ENCODE measurements around the gene PISD.
"Not testable (repeated sequence)": the region's sequence is repeated elsewhere in the genome, so short reads cannot be mapped to it uniquely, and the experiment has no call there.

The PISD gene

GRCh38 chr22:31661851-31662667 lies at the start of gene PISD:
Gene PISD, minus strand, starts transcription at chr22:31662215. Its CDS starts 7 bp downstream, at chr22:31662208.
- DNase-seq: peak; percentile 75

GRCh38 chr22:31711226-31711625 lies 49.2 kb upstream of the PISD start:
- DNase-seq: not testable (repeated sequence)

- DNase-seq: no peak
These were observed 45.5 kb upstream of the PISD start for GRCh38 chr22:31707519-31707918.

- DNase-seq: no peak
These were observed 33.4 kb upstream of the PISD start for GRCh38 chr22:31695423-31695822.

- DNase-seq: not testable (repeated sequence)
These were observed 32.0 kb upstream of the PISD start for GRCh38 chr22:31694046-31694445.

- no peak for DNase-seq
These were observed 30.3 kb upstream of the PISD start for GRCh38 chr22:31692186-31692886.

GRCh38 chr22:31691408-31691807 lies 29.4 kb upstream of the PISD start:
- no peak for DNase-seq

- DNase-seq: no peak
These were observed 21.4 kb upstream of the PISD start for GRCh38 chr22:31683181-31684105.

GRCh38 chr22:31682751-31683150 lies 20.7 kb upstream of the PISD start:
- DNase-seq: no peak

- no peak for DNase-seq
These were observed 19.6 kb upstream of the PISD start for GRCh38 chr22:31681349-31682345.

GRCh38 chr22:31680861-31681341 lies 18.9 kb upstream of the PISD start:
- DNase-seq: no peak

GRCh38 chr22:31678748-31679147 lies 16.7 kb upstream of the PISD start:
- DNase-seq: no peak

- peak; percentile 52 for DNase-seq
These were observed 14.7 kb upstream of the PISD start for GRCh38 chr22:31676700-31677099.

GRCh38 chr22:31674219-31674618 lies 12.2 kb upstream of the PISD start:
- DNase-seq: not testable (repeated sequence)

- DNase-seq: not testable (repeated sequence)
These were observed 6.8 kb upstream of the PISD start for GRCh38 chr22:31668849-31669248.

- DNase-seq: no peak
These were observed 638 bp upstream of the PISD start for GRCh38 chr22:31662668-31663037.

- DNase-seq: not testable (repeated sequence)
These were observed 1.1 kb downstream of the PISD start for GRCh38 chr22:31660860-31661341.

- no peak for DNase-seq
These were observed 2.8 kb downstream of the PISD start for GRCh38 chr22:31659246-31659645.

- no peak for DNase-seq
These were observed 7.6 kb downstream of the PISD start for GRCh38 chr22:31654408-31654807.

GRCh38 chr22:31653944-31654343 lies 8.1 kb downstream of the PISD start:
- DNase-seq: no peak

GRCh38 chr22:31652911-31653684 lies 8.9 kb downstream of the PISD start:
- no peak for DNase-seq

Measured in NCI-H524 treated with DMSO at 0.1 percent for 48 hours (cell line).